ENCODE results near the gene NR4A1.
"Not testable (repeated sequence)": the region's sequence is repeated elsewhere in the genome, so short reads cannot be mapped to it uniquely, and the experiment has no call there.

NR4A1 gene

GRCh38 chr12:52097045-52097666, 45.9 kb downstream of the NR4A1 start:
- DNase-seq (ENCODE audit: low spot score): no peak

DNA sequence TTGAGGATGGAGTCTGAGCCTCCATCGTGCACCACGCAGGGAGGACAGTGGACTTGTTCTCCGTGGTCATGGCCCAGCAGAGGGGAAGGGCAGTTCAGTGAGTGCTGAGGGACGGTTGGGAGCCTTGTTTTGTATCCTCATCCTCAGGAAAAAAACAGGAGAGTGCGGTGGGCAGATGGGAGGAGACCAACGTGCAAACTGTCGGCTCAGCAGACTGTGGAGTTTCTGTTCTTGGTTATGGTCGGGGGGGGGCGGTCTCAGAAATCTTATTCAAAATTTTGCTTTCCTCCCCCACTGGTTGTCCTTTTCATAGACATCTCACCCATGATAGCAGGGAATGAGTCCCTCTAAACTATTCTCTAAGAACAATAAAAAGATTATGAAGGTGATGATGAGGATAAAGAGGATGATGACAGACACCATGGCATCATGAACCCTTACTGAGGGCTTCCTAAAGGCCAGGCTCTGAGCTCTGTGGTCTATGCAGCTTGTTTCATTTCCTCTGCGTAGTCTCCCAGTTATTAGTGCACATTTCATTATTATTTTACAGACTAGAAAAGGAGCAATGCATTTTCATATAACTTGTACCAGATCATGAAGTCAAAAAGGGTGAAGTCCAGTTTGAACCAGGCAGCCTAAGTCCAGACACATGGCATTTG, 53.3 kb downstream of the NR4A1 start:
- DNase-seq (ENCODE audit: low spot score): not testable (repeated sequence)
